ENCODE data around the gene NAA25.

The NAA25 gene

GRCh38 chr12:111980598-111980997 is 128.0 kb downstream of the NAA25 start:
- H3K27me3 ChIP-seq: no peaks in the 10 kb centered on the region
- H3K9me3 ChIP-seq: no peaks in the 10 kb centered on the region
- no peak overlapping the region for H3K4me3 ChIP-seq (ENCODE audit: low read depth, low read length)
- TF ChIP-seq, protein P1, sequence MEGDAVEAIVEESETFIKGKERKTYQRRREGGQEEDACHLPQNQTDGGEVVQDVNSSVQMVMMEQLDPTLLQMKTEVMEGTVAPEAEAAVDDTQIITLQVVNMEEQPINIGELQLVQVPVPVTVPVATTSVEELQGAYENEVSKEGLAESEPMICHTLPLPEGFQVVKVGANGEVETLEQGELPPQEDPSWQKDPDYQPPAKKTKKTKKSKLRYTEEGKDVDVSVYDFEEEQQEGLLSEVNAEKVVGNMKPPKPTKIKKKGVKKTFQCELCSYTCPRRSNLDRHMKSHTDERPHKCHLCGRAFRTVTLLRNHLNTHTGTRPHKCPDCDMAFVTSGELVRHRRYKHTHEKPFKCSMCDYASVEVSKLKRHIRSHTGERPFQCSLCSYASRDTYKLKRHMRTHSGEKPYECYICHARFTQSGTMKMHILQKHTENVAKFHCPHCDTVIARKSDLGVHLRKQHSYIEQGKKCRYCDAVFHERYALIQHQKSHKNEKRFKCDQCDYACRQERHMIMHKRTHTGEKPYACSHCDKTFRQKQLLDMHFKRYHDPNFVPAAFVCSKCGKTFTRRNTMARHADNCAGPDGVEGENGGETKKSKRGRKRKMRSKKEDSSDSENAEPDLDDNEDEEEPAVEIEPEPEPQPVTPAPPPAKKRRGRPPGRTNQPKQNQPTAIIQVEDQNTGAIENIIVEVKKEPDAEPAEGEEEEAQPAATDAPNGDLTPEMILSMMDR (IDR thresholded peaks at IDR 0.05; ENCODE audit: low read depth, low read length): no peak
- H3K4me1 ChIP-seq: no peaks in the 10 kb centered on the region; the same call in 1 of the 2 replicates
- no peak for DNase-seq
- no peaks in the 10 kb centered on the region for H3K36me3 ChIP-seq

DNA sequence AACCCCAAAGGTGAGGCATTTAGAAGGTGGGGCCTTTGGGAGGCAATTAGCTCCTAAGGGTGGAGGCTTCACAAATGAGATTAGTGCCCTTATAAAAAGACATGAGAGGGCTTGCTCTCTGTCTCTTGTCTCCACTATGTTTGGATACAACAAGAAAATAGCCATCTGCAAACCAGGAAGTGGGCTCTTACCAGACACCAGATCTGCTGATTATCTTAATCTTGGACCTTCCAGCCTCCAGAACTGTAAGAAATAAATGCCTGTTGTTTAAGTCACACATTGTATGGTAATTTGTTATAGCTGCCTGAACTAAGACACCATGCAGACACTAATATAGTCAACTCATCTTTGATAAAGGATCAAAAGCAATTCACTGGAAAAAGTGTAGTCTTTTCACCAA is 130.0 kb downstream of the NAA25 start:
- no peaks in the 10 kb centered on the region for H3K27me3 ChIP-seq
- no peaks in the 10 kb centered on the region; the same call in 1 of the 2 replicates for H3K4me1 ChIP-seq
- no peak for DNase-seq
- H3K4me3 ChIP-seq (ENCODE audit: low read depth, low read length): no peak overlapping the region
- TF ChIP-seq, protein P1 (IDR thresholded peaks at IDR 0.05; ENCODE audit: low read depth, low read length): no peak
- no peaks in the 10 kb centered on the region for H3K36me3 ChIP-seq
- H3K9me3 ChIP-seq: no peaks in the 10 kb centered on the region

- no peaks in the 10 kb centered on the region for H3K36me3 ChIP-seq
- no peaks in the 10 kb centered on the region for H3K9me3 ChIP-seq
- TF ChIP-seq, protein P1 (IDR thresholded peaks at IDR 0.05; ENCODE audit: low read depth, low read length): no peak
- no peaks in the 10 kb centered on the region; the same call in 1 of the 2 replicates for H3K4me1 ChIP-seq
- no peak for DNase-seq
- H3K27me3 ChIP-seq: no peaks in the 10 kb centered on the region
- H3K4me3 ChIP-seq (ENCODE audit: low read depth, low read length): no peak overlapping the region
Measured at GRCh38 chr12:111976860-111977259, 131.7 kb downstream of the NAA25 start.

Measured in BE2C (cell line).